ENCODE data around the gene ARID5B. TPM values are rescaled to one million over a fixed set of nuclear protein-coding genes. Genes with fewer than 3 reads are reported as not detected.

ARID5B gene
- total RNA-seq, 3 donors from 2014 or later = 21.9 to 34.1 (median 22.4) TPM

GRCh38 chr10:62049624-62050345 is 148.3 kb downstream of the ARID5B start:
- ATAC-seq = no peak
- no peak for TF ChIP-seq CTCF (IDR thresholded peaks at IDR 0.05)
- Histone ChIP-seq H3K36me3 (ENCODE audit: low read depth) (no peaks in the 10 kb centered on the region), H3K4me1 (ENCODE audit: low read depth) (peaks cover 44% of the 10 kb centered on the region), H3K9me3 (no peaks in the 10 kb centered on the region), H3K4me3 (peak overlapping the region; percentile 12)
- intact Hi-C loops (cut with DNase I, micrococcal nuclease) = no loop called here
- no peak for DNase-seq

DNA sequence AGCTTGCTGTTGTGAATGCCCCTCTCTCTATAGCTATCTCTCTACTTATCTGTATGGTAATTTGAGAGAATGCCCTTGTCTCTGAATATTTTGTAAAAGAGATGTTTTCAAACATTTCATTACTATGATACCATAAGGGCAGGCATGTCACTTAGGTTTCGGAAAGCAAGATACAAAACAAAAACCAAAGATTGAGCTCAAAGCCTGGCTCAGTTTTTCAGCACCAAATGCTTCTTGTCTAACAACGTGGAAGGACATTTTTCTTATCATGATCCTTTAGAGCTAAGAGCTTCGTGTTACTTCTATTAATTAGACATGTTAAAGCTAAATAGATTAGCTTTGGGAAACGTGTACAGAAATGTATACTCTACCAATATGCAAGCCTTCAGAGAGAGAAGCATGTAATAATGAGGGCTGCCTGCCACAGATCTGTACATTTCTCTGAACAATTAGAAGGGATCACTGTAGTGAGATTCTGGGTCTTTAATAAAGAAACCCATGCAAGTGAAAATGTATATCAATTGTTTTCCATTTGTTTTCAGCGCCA is 148.9 kb downstream of the ARID5B start:
- ATAC-seq (no peak), DNase-seq (no peak)
- H3K4me3 ChIP-seq = no peak overlapping the region
- H3K9me3 ChIP-seq = no peaks in the 10 kb centered on the region
- no peak for TF ChIP-seq CTCF (IDR thresholded peaks at IDR 0.05)
- intact Hi-C loops (cut with DNase I, micrococcal nuclease) = no loop called here
- peaks cover 40% of the 10 kb centered on the region for H3K4me1 ChIP-seq (ENCODE audit: low read depth)
- H3K36me3 ChIP-seq (ENCODE audit: low read depth) = no peaks in the 10 kb centered on the region

DNA sequence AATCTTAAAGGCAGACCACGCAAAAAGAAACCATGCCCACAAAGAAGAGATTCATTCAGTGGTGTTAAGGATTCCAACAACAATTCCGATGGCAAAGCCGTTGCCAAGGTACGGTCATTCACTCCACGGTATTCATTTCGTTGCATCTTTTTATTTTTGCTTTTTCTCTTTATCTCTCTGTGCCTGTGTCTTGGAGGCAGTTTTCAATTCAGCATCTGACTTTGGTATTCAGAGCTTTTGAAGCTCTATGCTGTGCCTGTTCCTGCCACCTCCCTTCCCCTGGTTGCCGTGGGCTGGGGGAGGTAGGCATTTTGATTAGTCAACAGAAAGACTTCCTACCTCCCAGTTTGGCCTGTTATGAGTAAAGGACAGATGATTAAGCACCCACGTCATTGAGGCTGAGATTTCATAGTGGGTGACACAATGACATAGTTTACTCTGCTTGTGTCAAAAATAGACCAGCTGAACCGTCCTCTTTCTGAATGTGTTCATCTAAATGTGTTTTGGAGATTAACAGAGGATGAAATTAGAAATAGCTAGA is 149.5 kb downstream of the ARID5B start:
- H3K36me3 ChIP-seq (ENCODE audit: low read depth) = no peaks in the 10 kb centered on the region
- no peaks in the 10 kb centered on the region for H3K9me3 ChIP-seq
- intact Hi-C loops (cut with DNase I, micrococcal nuclease) = no loop called here
- ATAC-seq (peak; percentile 42), DNase-seq (no peak)
- H3K4me1 ChIP-seq (ENCODE audit: low read depth) = peaks cover 35% of the 10 kb centered on the region
- H3K4me3 ChIP-seq = no peak overlapping the region
- TF ChIP-seq CTCF (IDR thresholded peaks at IDR 0.05) = no peak

GRCh38 chr10:62052276-62052675 is 150.8 kb downstream of the ARID5B start:
- Histone ChIP-seq H3K4me3 (no peak overlapping the region), H3K9me3 (no peaks in the 10 kb centered on the region), H3K4me1 (ENCODE audit: low read depth) (peaks cover 29% of the 10 kb centered on the region), H3K36me3 (ENCODE audit: low read depth) (no peaks in the 10 kb centered on the region)
- ATAC-seq = no peak
- DNase-seq = no peak
- intact Hi-C loops (cut with DNase I, micrococcal nuclease) = no loop called here
- no peak for TF ChIP-seq CTCF (IDR thresholded peaks at IDR 0.05)

DNA sequence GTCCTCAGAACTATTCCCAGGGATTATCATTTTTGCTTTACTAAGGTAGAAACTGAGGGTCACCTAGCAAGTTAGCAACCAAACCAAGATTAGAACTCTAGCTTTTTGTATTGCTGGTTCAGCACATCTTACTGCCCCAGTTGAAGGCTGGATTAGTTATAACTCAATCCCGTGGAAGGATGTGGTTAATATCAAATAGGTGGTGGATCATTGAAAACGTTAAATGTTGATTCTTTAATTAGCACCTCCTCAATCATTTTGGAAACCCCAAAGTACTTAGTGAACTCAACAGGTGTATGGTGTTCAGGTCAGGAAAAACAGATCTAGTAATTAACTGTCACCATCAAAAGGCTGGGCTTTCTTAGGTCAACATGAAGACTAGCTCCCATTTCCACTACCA is 152.4 kb downstream of the ARID5B start:
- TF ChIP-seq CTCF (IDR thresholded peaks at IDR 0.05) = no peak
- H3K9me3 ChIP-seq = no peaks in the 10 kb centered on the region
- intact Hi-C loops (cut with DNase I, micrococcal nuclease) = no loop called here
- peaks cover 34% of the 10 kb centered on the region for H3K4me1 ChIP-seq (ENCODE audit: low read depth)
- DNase-seq = no peak
- ATAC-seq = no peak
- no peaks in the 10 kb centered on the region for H3K36me3 ChIP-seq (ENCODE audit: low read depth)
- no peak overlapping the region for H3K4me3 ChIP-seq

Data from mucosa of descending colon (tissue), 3 donors.